SK-N-SH (cell line): ENCODE measurements around the gene GCFC2. TPM values are rescaled to one million over a fixed set of nuclear protein-coding genes. Genes with fewer than 3 reads are reported as not detected.

Experiments used
- CTCF ChIA-PET: fragments of 300-600, 350-600 bp; formaldehyde crosslinking; extraction: SDS; loops from one replicate; lab custom pipeline; 2021; lab: Yijun Ruan, JAX
- POLR2A ChIA-PET: fragments of 350-600 bp; sonication (Branson Sonifier 250); formaldehyde crosslinking; extraction: SDS; loops from one replicate; lab custom pipeline; 2020; ENCODE audit warnings: antibody characterized with exemption, inconsistent platforms; lab: Yijun Ruan, JAX
- DNase-seq: peaks from one replicate; pipeline ENCODE4 v3.0.0; 2012
- H2AFZ ChIP-seq: fragments of 200-600 bp; sonication (generic); 2 replicates; pipeline ENCODE4 v1.8.1; 2016; ENCODE audit warnings: antibody characterized with exemption, mild to moderate bottlenecking, low read depth
- H3F3A ChIP-seq: fragments of 200-600 bp; sonication (generic); replicated peaks from 2 replicates; pipeline ENCODE3; 2016; ENCODE audit warnings: antibody characterized with exemption, mild to moderate bottlenecking; ENCODE audit not compliant: insufficient read depth
- H3K27ac ChIP-seq, 2 experiments: fragments of 200-500 bp in 1 of 2; fragments of 200-600 bp in 1 of 2; sonication (Bioruptor generic) in 1 of 2; sonication (generic), shearing (Covaris generic) in 1 of 2; 2 replicates each; pipeline versions ENCODE4 v1.5.1 to v1.6.1; 2014 to 2016; ENCODE audit warnings: low read depth in 2 of 2, inconsistent platforms in 1 of 2, low read length in 1 of 2, mild to moderate bottlenecking in 1 of 2, mixed read lengths in 1 of 2
- H3K27me3 ChIP-seq: fragments of 200-600 bp; sonication (generic), shearing (Covaris generic); 2 replicates; pipeline ENCODE4 v1.6.1; 2016; ENCODE audit warnings: mixed run types; ENCODE audit not compliant: insufficient read depth
- H3K36me3 ChIP-seq, 2 experiments: fragments of 200-500 bp in 1 of 2; fragments of 200-600 bp in 1 of 2; sonication (Bioruptor generic) in 1 of 2; sonication (generic) in 1 of 2; replicated peaks in 1 of 2; 2 replicates each; pipeline versions ENCODE3 to v1.5.1; 2014 to 2016; ENCODE audit warnings: low read length in 1 of 2, mild to moderate bottlenecking in 1 of 2; ENCODE audit not compliant: insufficient read depth in 2 of 2, control insufficient read depth in 1 of 2
- H3K4me1 ChIP-seq, 2 experiments: fragments of 200-500 bp in 1 of 2; fragments of 200-600 bp in 1 of 2; sonication (Bioruptor generic) in 1 of 2; sonication (generic), shearing (Covaris generic) in 1 of 2; 2 replicates each; pipeline versions ENCODE4 v1.5.1 to v1.6.1; 2014 to 2016; ENCODE audit warnings: low read depth in 1 of 2, low read length in 1 of 2, mixed run types in 1 of 2; ENCODE audit not compliant: insufficient read depth in 2 of 2, control insufficient read depth in 1 of 2
- H3K4me2 ChIP-seq: fragments of 200-600 bp; sonication (generic), shearing (Covaris generic); 2 replicates; pipeline ENCODE4 v1.6.1; 2017; ENCODE audit warnings: mixed run types
- H3K4me3 ChIP-seq, 2 experiments: fragments of 200-500 bp in 1 of 2; fragments of 200-600 bp in 1 of 2; sonication (Bioruptor generic) in 1 of 2; sonication (generic), shearing (Covaris generic) in 1 of 2; 2 replicates each; pipeline versions ENCODE4 v1.5.1 to v1.8.1; 2014 to 2016; ENCODE audit warnings: low read depth in 2 of 2, inconsistent platforms in 1 of 2, low read length in 1 of 2, mild to moderate bottlenecking in 1 of 2, mixed read lengths in 1 of 2, moderate library complexity in 1 of 2
- H3K79me2 ChIP-seq: fragments of 200-600 bp; sonication (generic); 2 replicates; pipeline ENCODE4 v1.8.1; 2017; ENCODE audit warnings: mild to moderate bottlenecking; ENCODE audit not compliant: insufficient read depth
- H3K9ac ChIP-seq: fragments of 200-600 bp; sonication (generic); 2 replicates; pipeline ENCODE4 v1.6.1; 2017; ENCODE audit warnings: mixed run types
- H3K9me2 ChIP-seq: fragments of 200-600 bp; sonication (generic); 2 replicates; pipeline ENCODE4 v1.6.1; 2017; ENCODE audit warnings: mixed run types
- H3K9me3 ChIP-seq: fragments of 200-600 bp; sonication (generic); 2 replicates; pipeline ENCODE4 v1.6.1; 2017; ENCODE audit warnings: mixed run types, mild to moderate bottlenecking, moderate library complexity
- H4K20me1 ChIP-seq: fragments of 200-600 bp; sonication (generic); 2 replicates; pipeline ENCODE4 v1.6.1; 2017; ENCODE audit warnings: mild to moderate bottlenecking, mixed run types; ENCODE audit not compliant: insufficient read depth
- FOXJ3 ChIP-seq: sonication (generic); formaldehyde crosslinking; IDR thresholded peaks from 2 replicates; pipeline ENCODE4 v1.5.1; 2020; ENCODE audit warnings: mild to moderate bottlenecking, missing genetic modification reagents
- FOXM1 ChIP-seq: IDR thresholded peaks from 2 replicates; pipeline ENCODE4 v1.4.0; 2012; ENCODE audit warnings: low read depth, mild to moderate bottlenecking
- GATA2 ChIP-seq: sonication (generic); formaldehyde crosslinking; IDR thresholded peaks from 2 replicates; pipeline ENCODE4 v1.5.0; 2020; ENCODE audit warnings: mild to moderate bottlenecking, missing genetic modification reagents
- MAX ChIP-seq: IDR thresholded peaks from 2 replicates; pipeline ENCODE4 v1.4.0; 2012; ENCODE audit warnings: low read depth
- NFIC ChIP-seq: IDR thresholded peaks from 2 replicates; pipeline ENCODE4 v1.4.0; 2012; ENCODE audit warnings: borderline replicate concordance
- RCOR1 ChIP-seq: fragments of 150-350 bp; IDR thresholded peaks from 2 replicates; pipeline ENCODE4 v1.6.1; 2017; ENCODE audit warnings: antibody characterized with exemption, low read length
- REST ChIP-seq: IDR thresholded peaks from 2 replicates; pipeline ENCODE4 v1.6.1; 2012; ENCODE audit warnings: mild to moderate bottlenecking, low read depth, low read length, moderate library complexity
- RXRA ChIP-seq: IDR thresholded peaks from 2 replicates; pipeline ENCODE4 v1.4.0; 2012; ENCODE audit warnings: low read depth, mild to moderate bottlenecking, borderline replicate concordance
- TAF1 ChIP-seq: IDR thresholded peaks from 2 replicates; pipeline ENCODE4 v1.6.1; 2012; ENCODE audit warnings: low read depth, mild to moderate bottlenecking, low read length, moderate library complexity, borderline replicate concordance
- TCF12 ChIP-seq: IDR thresholded peaks from 2 replicates; pipeline ENCODE4 v1.4.0; 2012
- USF1 ChIP-seq: IDR thresholded peaks from 2 replicates; pipeline ENCODE4 v1.4.0; 2012; ENCODE audit warnings: low read depth, borderline replicate concordance
- YY1 ChIP-seq: IDR thresholded peaks from 2 replicates; pipeline ENCODE4 v1.4.0; 2012; ENCODE audit warnings: low read depth, mild to moderate bottlenecking
- ZBTB33 ChIP-seq: IDR thresholded peaks from 2 replicates; pipeline ENCODE4 v1.4.0; 2012; ENCODE audit warnings: low read depth, borderline replicate concordance
- WGBS: methylation state at CpG from one replicate; pipeline ENCODE4 v1.1.6; 2017; ENCODE audit warnings: low lambda C conversion rate; 5-methylcytosine and 5-hydroxymethylcytosine counted together
- polyA plus RNA-seq, 3 experiments: library from polyadenylated mRNA; depleted of rRNA; stranded (reverse); fragments of >200 nt; gene quantifications; 2 replicates each; pipeline ENCODE4 v1.2.3, GENCODE V29; 2012

Gene GCFC2
- polyA plus RNA-seq, 1 of the 3 experiments (the other 2 are of a cell fraction) = 7.7 TPM

GRCh38 chr2:75622929-75623328 is 87.8 kb downstream of the GCFC2 start:
- WGBS = 58% methylated on average over 3 of the region's 3 CpGs
- H3K79me2 ChIP-seq = no peaks in the 10 kb centered on the region
- no peaks in the 10 kb centered on the region for H4K20me1 ChIP-seq
- H3K4me2 ChIP-seq = no peak overlapping the region
- peaks cover 12% of the 10 kb centered on the region for H3F3A ChIP-seq
- CTCF ChIA-PET = interaction anchor here (1.0 to 1.9 kb wide), 4 partner anchors 13 to 158 kb away, joined by 5 to 6 read pairs (median 6); no protein-coding TSS in a partner anchor
- H3K4me1 ChIP-seq = no peaks in the 10 kb centered on the region; a peak in 1 of 4 replicates
- DNase-seq = no peak
- no peak overlapping the region for H2AFZ ChIP-seq
- POLR2A ChIA-PET = no interaction called here
- no peaks in the 10 kb centered on the region for H3K9me2 ChIP-seq
- H3K9ac ChIP-seq = no peak overlapping the region
- H3K9me3 ChIP-seq = no peaks in the 10 kb centered on the region
- peak; percentile 80 for TF ChIP-seq REST
- TF ChIP-seq TAF1 = no peak
- TF ChIP-seq, all 33 proteins: peak for 1
- Histone ChIP-seq H3K27me3 (no peaks in the 10 kb centered on the region), H3K27ac (no peak overlapping the region), H3K4me3 (no peak overlapping the region), H3K36me3 (no peaks in the 10 kb centered on the region)

GRCh38 chr2:75622500-75622899 is 88.2 kb downstream of the GCFC2 start:
- Histone ChIP-seq H3K4me3 (no peak overlapping the region), H3K4me2 (no peak overlapping the region), H3K27ac (no peak overlapping the region), H3K27me3 (no peaks in the 10 kb centered on the region), H3K9me2 (no peaks in the 10 kb centered on the region), H3K79me2 (no peaks in the 10 kb centered on the region), H3K9ac (no peak overlapping the region), H3K36me3 (no peaks in the 10 kb centered on the region), H2AFZ (no peak overlapping the region), H4K20me1 (no peaks in the 10 kb centered on the region), H3K9me3 (no peaks in the 10 kb centered on the region), H3K4me1 (no peaks in the 10 kb centered on the region; a peak in 1 of 4 replicates), H3F3A (peaks cover 9% of the 10 kb centered on the region)
- no peak for TF ChIP-seq RCOR1
- DNase-seq = no peak
- WGBS = 60% methylated on average over 2 of the region's 2 CpGs
- ChIA-PET CTCF (interaction anchor here (1.0 to 1.9 kb wide), 4 partner anchors 13 to 158 kb away, joined by 5 to 6 read pairs (median 6); no protein-coding TSS in a partner anchor), POLR2A (no interaction called here)

- no peaks in the 10 kb centered on the region; a peak in 1 of 4 replicates for H3K4me1 ChIP-seq
- 76% methylated on average over 4 of the region's 4 CpGs for WGBS
- CTCF ChIA-PET = interaction anchor here (0.6 to 4.8 kb wide), 3 partner anchors 12 to 155 kb away, joined by 3 to 36 read pairs (median 23); no protein-coding TSS in a partner anchor
- H3F3A ChIP-seq = peaks cover 9% of the 10 kb centered on the region
- H3K9me3 ChIP-seq = no peaks in the 10 kb centered on the region
- H3K4me3 ChIP-seq = no peak overlapping the region
- no peaks in the 10 kb centered on the region for H4K20me1 ChIP-seq
- H3K27ac ChIP-seq = no peak overlapping the region
- no peaks in the 10 kb centered on the region for H3K36me3 ChIP-seq
- POLR2A ChIA-PET = no interaction called here
- H3K9me2 ChIP-seq = no peaks in the 10 kb centered on the region
- H3K4me2 ChIP-seq = no peak overlapping the region
- no peaks in the 10 kb centered on the region for H3K79me2 ChIP-seq
- no peak overlapping the region for H3K9ac ChIP-seq
- H2AFZ ChIP-seq = no peak overlapping the region
- H3K27me3 ChIP-seq = no peaks in the 10 kb centered on the region
- DNase-seq = no peak
- TF ChIP-seq ZBTB33 (no peak), GATA2 (CRISPR knock-in tag) (no peak), RXRA (no peak), MAX (no peak), FOXJ3 (CRISPR knock-in tag) (no peak), NFIC (no peak), RCOR1 (no peak), TCF12 (no peak), FOXM1 (no peak), YY1 (no peak), USF1 (no peak)
These were observed 89.5 kb downstream of the GCFC2 start for GRCh38 chr2:75621228-75621627.
